ENCODE results near the gene SLC8A2.
A peak's percentile ranks its signal among the peaks of the same experiment; 100 is the strongest.

SLC8A2 gene

DNA sequence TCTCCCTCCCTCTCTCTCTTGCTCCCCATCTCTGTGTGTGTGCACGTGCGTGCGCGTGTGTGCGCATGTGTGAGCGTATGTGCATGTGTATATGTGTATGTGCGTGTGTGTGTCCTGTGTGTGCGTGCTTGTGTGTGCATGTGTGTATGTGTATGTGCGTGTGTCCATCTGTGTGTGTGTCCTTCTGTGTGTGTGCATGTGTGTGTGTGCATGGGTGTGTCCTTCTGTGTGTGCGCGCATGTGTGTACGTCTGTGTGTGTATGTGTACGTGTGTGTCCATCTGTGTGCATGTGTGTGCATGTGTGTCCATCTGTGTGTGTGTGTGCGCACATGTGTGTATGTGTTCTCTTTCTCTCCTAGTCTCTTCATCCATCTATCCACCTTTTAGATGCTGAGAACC lies 12.2 kb downstream of the SLC8A2 start:
- no peak overlapping the region for H3K4me3 ChIP-seq (ENCODE audit: low read length)
- no peak overlapping the region for H3K27ac ChIP-seq (ENCODE audit: low read depth, low read length)
- H3K9ac ChIP-seq (ENCODE audit: low read length), result no peak overlapping the region
- no peaks in the 10 kb centered on the region for H3K4me1 ChIP-seq (ENCODE audit: control insufficient read depth, insufficient read depth, low read length)
- H3K36me3 ChIP-seq (ENCODE audit: control insufficient read depth, insufficient read depth, low read length), result no peaks in the 10 kb centered on the region
- H3K27me3 ChIP-seq (ENCODE audit: control insufficient read depth, insufficient read depth, low read length), result peaks cover 12% of the 10 kb centered on the region

DNA sequence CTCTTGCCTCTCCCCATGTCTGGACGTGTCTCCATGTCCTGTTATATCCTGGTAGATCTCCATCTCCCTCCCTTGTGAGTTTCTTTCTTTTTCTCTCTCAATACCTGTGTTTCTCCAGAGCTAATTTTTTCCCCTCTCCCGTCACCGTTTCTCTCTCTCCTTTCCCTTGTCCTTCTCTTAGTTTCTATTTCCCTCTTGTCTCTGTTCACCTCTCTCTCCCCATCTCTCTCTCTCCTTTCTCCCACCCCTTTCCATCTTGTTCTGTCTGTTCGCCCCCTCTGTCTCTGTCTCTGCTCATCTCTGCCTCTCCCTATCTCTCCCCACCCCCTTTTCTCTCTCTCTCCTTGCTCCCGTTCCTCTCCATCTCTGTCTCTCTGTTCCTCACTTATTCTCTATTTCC lies 13.0 kb downstream of the SLC8A2 start:
- Histone ChIP-seq H3K27me3 (ENCODE audit: control insufficient read depth, insufficient read depth, low read length) (peaks cover 12% of the 10 kb centered on the region), H3K36me3 (ENCODE audit: control insufficient read depth, insufficient read depth, low read length) (no peaks in the 10 kb centered on the region), H3K4me1 (ENCODE audit: control insufficient read depth, insufficient read depth, low read length) (no peaks in the 10 kb centered on the region), H3K4me3 (ENCODE audit: low read length) (no peak overlapping the region), H3K9ac (ENCODE audit: low read length) (no peak overlapping the region), H3K27ac (ENCODE audit: low read depth, low read length) (no peak overlapping the region)

GRCh38 chr19:47456721-47457474 lies 14.8 kb downstream of the SLC8A2 start:
- Histone ChIP-seq H3K4me3 (ENCODE audit: low read length) (no peak overlapping the region), H3K27me3 (ENCODE audit: control insufficient read depth, insufficient read depth, low read length) (peaks cover 12% of the 10 kb centered on the region), H3K4me1 (ENCODE audit: control insufficient read depth, insufficient read depth, low read length) (no peaks in the 10 kb centered on the region), H3K27ac (ENCODE audit: low read depth, low read length) (no peak overlapping the region), H3K36me3 (ENCODE audit: control insufficient read depth, insufficient read depth, low read length) (no peaks in the 10 kb centered on the region), H3K9ac (ENCODE audit: low read length) (no peak overlapping the region)

- Histone ChIP-seq H3K36me3 (ENCODE audit: control insufficient read depth, insufficient read depth, low read length) (no peaks in the 10 kb centered on the region), H3K9ac (ENCODE audit: low read length) (no peak overlapping the region), H3K27ac (ENCODE audit: low read depth, low read length) (no peak overlapping the region), H3K4me3 (ENCODE audit: low read length) (no peak overlapping the region), H3K27me3 (ENCODE audit: control insufficient read depth, insufficient read depth, low read length) (peaks cover 11% of the 10 kb centered on the region), H3K4me1 (ENCODE audit: control insufficient read depth, insufficient read depth, low read length) (peaks cover 3% of the 10 kb centered on the region)
These were observed 21.2 kb downstream of the SLC8A2 start for GRCh38 chr19:47450478-47450877.

- Histone ChIP-seq H3K9ac (ENCODE audit: low read length) (no peak overlapping the region), H3K27me3 (ENCODE audit: control insufficient read depth, insufficient read depth, low read length) (peaks cover 22% of the 10 kb centered on the region), H3K4me1 (ENCODE audit: control insufficient read depth, insufficient read depth, low read length) (peaks cover 3% of the 10 kb centered on the region), H3K36me3 (ENCODE audit: control insufficient read depth, insufficient read depth, low read length) (no peaks in the 10 kb centered on the region), H3K27ac (ENCODE audit: low read depth, low read length) (no peak overlapping the region), H3K4me3 (ENCODE audit: low read length) (no peak overlapping the region)
These were observed 23.3 kb downstream of the SLC8A2 start for GRCh38 chr19:47448360-47448727.

GRCh38 chr19:47447470-47448359 lies 24.0 kb downstream of the SLC8A2 start:
- Histone ChIP-seq H3K4me1 (ENCODE audit: control insufficient read depth, insufficient read depth, low read length) (peaks cover 3% of the 10 kb centered on the region), H3K27ac (ENCODE audit: low read depth, low read length) (no peak overlapping the region), H3K27me3 (ENCODE audit: control insufficient read depth, insufficient read depth, low read length) (peaks cover 22% of the 10 kb centered on the region), H3K4me3 (ENCODE audit: low read length) (no peak overlapping the region), H3K9ac (ENCODE audit: low read length) (no peak overlapping the region), H3K36me3 (ENCODE audit: control insufficient read depth, insufficient read depth, low read length) (no peaks in the 10 kb centered on the region)

GRCh38 chr19:47446534-47447469 lies 24.9 kb downstream of the SLC8A2 start:
- Histone ChIP-seq H3K27me3 (ENCODE audit: control insufficient read depth, insufficient read depth, low read length) (peaks cover 22% of the 10 kb centered on the region), H3K9ac (ENCODE audit: low read length) (no peak overlapping the region), H3K4me1 (ENCODE audit: control insufficient read depth, insufficient read depth, low read length) (peaks cover 3% of the 10 kb centered on the region), H3K27ac (ENCODE audit: low read depth, low read length) (no peak overlapping the region), H3K36me3 (ENCODE audit: control insufficient read depth, insufficient read depth, low read length) (no peaks in the 10 kb centered on the region), H3K4me3 (ENCODE audit: low read length) (no peak overlapping the region)

GRCh38 chr19:47445937-47446402 lies 25.7 kb downstream of the SLC8A2 start:
- Histone ChIP-seq H3K4me1 (ENCODE audit: control insufficient read depth, insufficient read depth, low read length) (peaks cover 3% of the 10 kb centered on the region), H3K27me3 (ENCODE audit: control insufficient read depth, insufficient read depth, low read length) (peaks cover 22% of the 10 kb centered on the region), H3K9ac (ENCODE audit: low read length) (no peak overlapping the region), H3K36me3 (ENCODE audit: control insufficient read depth, insufficient read depth, low read length) (no peaks in the 10 kb centered on the region), H3K4me3 (ENCODE audit: low read length) (peak overlapping the region; percentile 1), H3K27ac (ENCODE audit: low read depth, low read length) (no peak overlapping the region)

- Histone ChIP-seq H3K27ac (ENCODE audit: low read depth, low read length) (no peak overlapping the region), H3K9ac (ENCODE audit: low read length) (no peak overlapping the region), H3K36me3 (ENCODE audit: control insufficient read depth, insufficient read depth, low read length) (no peaks in the 10 kb centered on the region), H3K4me1 (ENCODE audit: control insufficient read depth, insufficient read depth, low read length) (peaks cover 3% of the 10 kb centered on the region), H3K27me3 (ENCODE audit: control insufficient read depth, insufficient read depth, low read length) (peaks cover 22% of the 10 kb centered on the region), H3K4me3 (ENCODE audit: low read length) (peak overlapping the region; percentile 1)
These were observed 26.2 kb downstream of the SLC8A2 start for GRCh38 chr19:47445527-47445926.

- no peak overlapping the region for H3K9ac ChIP-seq (ENCODE audit: low read length)
- H3K4me3 ChIP-seq (ENCODE audit: low read length), result no peak overlapping the region
- peaks cover 3% of the 10 kb centered on the region for H3K4me1 ChIP-seq (ENCODE audit: control insufficient read depth, insufficient read depth, low read length)
- no peak overlapping the region for H3K27ac ChIP-seq (ENCODE audit: low read depth, low read length)
- no peaks in the 10 kb centered on the region for H3K36me3 ChIP-seq (ENCODE audit: control insufficient read depth, insufficient read depth, low read length)
- H3K27me3 ChIP-seq (ENCODE audit: control insufficient read depth, insufficient read depth, low read length), result peaks cover 22% of the 10 kb centered on the region
These were observed 27.3 kb downstream of the SLC8A2 start for GRCh38 chr19:47444388-47444821.

GRCh38 chr19:47443331-47443730 lies 28.4 kb downstream of the SLC8A2 start:
- Histone ChIP-seq H3K36me3 (ENCODE audit: control insufficient read depth, insufficient read depth, low read length) (no peaks in the 10 kb centered on the region), H3K9ac (ENCODE audit: low read length) (no peak overlapping the region), H3K27me3 (ENCODE audit: control insufficient read depth, insufficient read depth, low read length) (peaks cover 18% of the 10 kb centered on the region), H3K27ac (ENCODE audit: low read depth, low read length) (no peak overlapping the region), H3K4me1 (ENCODE audit: control insufficient read depth, insufficient read depth, low read length) (peaks cover 3% of the 10 kb centered on the region), H3K4me3 (ENCODE audit: low read length) (no peak overlapping the region)

- Histone ChIP-seq H3K27me3 (ENCODE audit: control insufficient read depth, insufficient read depth, low read length) (no peaks in the 10 kb centered on the region), H3K27ac (ENCODE audit: low read depth, low read length) (no peak overlapping the region), H3K9ac (ENCODE audit: low read length) (no peak overlapping the region), H3K36me3 (ENCODE audit: control insufficient read depth, insufficient read depth, low read length) (no peaks in the 10 kb centered on the region), H3K4me3 (ENCODE audit: low read length) (no peak overlapping the region), H3K4me1 (ENCODE audit: control insufficient read depth, insufficient read depth, low read length) (no peaks in the 10 kb centered on the region)
These were observed 32.9 kb downstream of the SLC8A2 start for GRCh38 chr19:47438793-47439220.
